GM12878 (cell line): Measurements from ENCODE around the gene ENDOG. TPM values are rescaled to one million over a fixed set of nuclear protein-coding genes. Genes with fewer than 3 reads are reported as not detected.

Source experiments
- ATF7 ChIP-seq: fragments of 450-650 bp; IDR thresholded peaks from 2 replicates; pipeline ENCODE4 v1.6.1; 2016; ENCODE audit warnings: low read depth, mild to moderate bottlenecking
- CHD1 ChIP-seq: IDR thresholded peaks from 2 replicates; pipeline ENCODE4 v1.6.1; 2012; ENCODE audit warnings: low read depth, low read length, improper control_type of control experiment
- CUX1 ChIP-seq: IDR thresholded peaks from 2 replicates; pipeline ENCODE4 v1.6.1; 2012; ENCODE audit warnings: improper control_type of control experiment, low read depth, low read length; ENCODE audit not compliant: insufficient replicate concordance
- EED ChIP-seq: sonication (generic); IDR thresholded peaks from 2 replicates; pipeline ENCODE4 v1.6.1; 2016; ENCODE audit warnings: antibody characterized with exemption, low read depth
- HCFC1 ChIP-seq: fragments of 150-350 bp; IDR thresholded peaks from 2 replicates; pipeline ENCODE4 v1.6.1; 2014; ENCODE audit warnings: low read length
- KAT2A ChIP-seq: conservative IDR thresholded peaks from 2 replicates; pipeline ENCODE4 v1.6.1; 2011; ENCODE audit warnings: low read depth, low read length; ENCODE audit not compliant: control insufficient read depth
- MEF2A ChIP-seq: IDR thresholded peaks from 2 replicates; pipeline ENCODE4 v1.6.1; 2011; ENCODE audit warnings: low read depth, mild to moderate bottlenecking, low read length, moderate library complexity; ENCODE audit not compliant: insufficient read depth
- MYC ChIP-seq: IDR thresholded peaks from 2 replicates; pipeline ENCODE4 v1.6.1; 2011; ENCODE audit warnings: mild to moderate bottlenecking, low read length, moderate library complexity, inconsistent platforms; ENCODE audit not compliant: insufficient read depth, insufficient replicate concordance, insufficient read length, severe bottlenecking
- NBN ChIP-seq: fragments of 450-650 bp; IDR thresholded peaks from 2 replicates; pipeline ENCODE4 v1.6.1; 2016
- NFYB ChIP-seq: IDR thresholded peaks from 2 replicates; pipeline ENCODE4 v1.6.1; 2011; ENCODE audit warnings: low read depth, mild to moderate bottlenecking, low read length, improper control_type of control experiment, moderate library complexity; ENCODE audit not compliant: insufficient read depth
- NR2F1 ChIP-seq: fragments of 450-650 bp; conservative IDR thresholded peaks from 2 replicates; pipeline ENCODE4 v1.6.1; 2017; ENCODE audit warnings: mild to moderate bottlenecking
- NRF1 ChIP-seq: conservative IDR thresholded peaks from 2 replicates; pipeline ENCODE4 v1.6.1; 2011; ENCODE audit warnings: mild to moderate bottlenecking, low read depth, low read length, improper control_type of control experiment
- POLR2A ChIP-seq: IDR thresholded peaks from 2 replicates; pipeline ENCODE4 v1.6.1; 2011; ENCODE audit warnings: low read depth, mild to moderate bottlenecking, low read length
- POLR2AphosphoS2 ChIP-seq: IDR thresholded peaks from 2 replicates; pipeline ENCODE4 v1.6.1; 2011; ENCODE audit warnings: low read depth, mild to moderate bottlenecking, low read length, improper control_type of control experiment, moderate library complexity
- RELA ChIP-seq: fragments of 450-650 bp; IDR thresholded peaks from 2 replicates; pipeline ENCODE4 v1.8.0; 2014; ENCODE audit warnings: borderline replicate concordance; ENCODE audit not compliant: partially characterized antibody
- SIX5 ChIP-seq: IDR thresholded peaks from 2 replicates; pipeline ENCODE4 v1.6.1; 2011; ENCODE audit warnings: mild to moderate bottlenecking, low read depth, low read length, moderate library complexity; ENCODE audit not compliant: severe bottlenecking
- SKIL ChIP-seq: fragments of 450-650 bp; IDR thresholded peaks from 2 replicates; pipeline ENCODE4 v1.6.1; 2017; ENCODE audit warnings: mild to moderate bottlenecking, low read depth, inconsistent platforms; ENCODE audit not compliant: poor library complexity, severe bottlenecking
- SPI1 ChIP-seq: IDR thresholded peaks from 2 replicates; pipeline ENCODE4 v1.6.1; 2011; ENCODE audit warnings: low read depth, mild to moderate bottlenecking, low read length, moderate library complexity, borderline replicate concordance; ENCODE audit not compliant: insufficient read depth
- SREBF1 ChIP-seq: IDR thresholded peaks from 2 replicates; pipeline ENCODE4 v1.6.1; 2012; ENCODE audit warnings: mild to moderate bottlenecking, low read length
- TCF7 ChIP-seq: IDR thresholded peaks from 2 replicates; pipeline ENCODE4 v1.6.1; 2014; ENCODE audit warnings: antibody characterized with exemption, borderline replicate concordance
- ZNF622 ChIP-seq: fragments of 450-650 bp; IDR thresholded peaks from 2 replicates; pipeline ENCODE4 v1.6.1; 2017; ENCODE audit warnings: mild to moderate bottlenecking, inconsistent platforms
- polyA plus RNA-seq, 11 experiments: library from polyadenylated mRNA; depleted of rRNA in 4 of 11; unstranded in 6 of 11; stranded (reverse) in 5 of 11; fragments of >200 nt; fragmentation: Nextera tagmentation in 4 of 11; fragmentation: Illumina TruSeq in 1 of 11; extraction: Ambion mirVana in 4 of 11; extraction: Trizol in 1 of 11; gene quantifications; 1 replicate in 1 of 11; 2 replicates in 10 of 11; pipeline versions ENCODE4 v1.2.1 to v1.2.3, GENCODE V29; 2011 to 2016; ENCODE audit warnings: inconsistent platforms in 2 of 11, missing spikeins in 2 of 11, low read depth in 1 of 11
- total RNA-seq, 4 experiments: library from RNA; depleted of rRNA in 3 of 4; stranded (reverse); fragments of >200 nt in 3 of 4; fragmentation: Illumina TruSeq in 1 of 4; extraction: Trizol in 1 of 4; gene quantifications; 2 replicates each; pipeline versions ENCODE4 v1.2.1 to v1.2.3, GENCODE V29; 2013 to 2021

The ENDOG gene
- total and polyA plus RNA-seq, 10 of the 15 experiments (the other 5 are each of a cell fraction or from before 2014, with no cell fraction given): 0.84 to 29.2 (median 9.0) TPM

GRCh38 chr9:128829477-128830251 is 11.4 kb downstream of the ENDOG start, which contains the start of gene SPOUT1 (continued):
- no peak for TF ChIP-seq CUX1
- TF ChIP-seq CHD1: no peak
- no peak for TF ChIP-seq NR2F1
- no peak for TF ChIP-seq NRF1
- no peak for TF ChIP-seq SIX5
- peak; percentile 78; the same call in 1 of the 2 replicates for TF ChIP-seq POLR2AphosphoS2
- TF ChIP-seq KAT2A: no peak
- no peak for TF ChIP-seq NBN
- no peak for TF ChIP-seq SREBF1
- no peak for TF ChIP-seq MEF2A
- 0 out of 2 replicates have a peak, but pooled peaks have one; percentile 23 for TF ChIP-seq SPI1
- peak; percentile 98 for TF ChIP-seq POLR2A
- TF ChIP-seq SKIL: no peak
- peak; percentile 75; the same call in 1 of the 2 replicates for TF ChIP-seq NFYB
- TF ChIP-seq RELA: peak; percentile 30
- TF ChIP-seq HCFC1: no peak
- no peak for TF ChIP-seq TCF7
- TF ChIP-seq MYC: peak; percentile 82
- no peak for TF ChIP-seq ATF7
- TF ChIP-seq ZNF622: no peak
- TF ChIP-seq EED: peak; percentile 68
